Neural cell (in vitro differentiated cells): ENCODE results near the gene ITGB7.

ENCODE experiments used
- CTCF ChIP-seq: fragments of 450-650 bp; IDR thresholded peaks from 2 replicates; pipeline ENCODE4 v1.5.1; 2014; ENCODE audit warnings: antibody characterized with exemption, mild to moderate bottlenecking, moderate library complexity; ENCODE audit not compliant: poor library complexity, severe bottlenecking
- EP300 ChIP-seq: fragments of 450-650 bp; conservative IDR thresholded peaks from 2 replicates; pipeline ENCODE4 v1.6.1; 2014; ENCODE audit warnings: antibody characterized with exemption, mild to moderate bottlenecking, moderate library complexity; ENCODE audit not compliant: poor library complexity, severe bottlenecking
- EZH2 ChIP-seq: fragments of 200-600, 300-800 bp; shearing (Covaris generic), sonication (generic); IDR thresholded peaks from 2 replicates; pipeline ENCODE4 v1.6.1; 2014; ENCODE audit warnings: antibody characterized with exemption, low read length, borderline replicate concordance, mild to moderate bottlenecking; ENCODE audit not compliant: insufficient read depth, poor library complexity, severe bottlenecking
- POLR2AphosphoS5 ChIP-seq: IDR thresholded peaks from 2 replicates; pipeline ENCODE4 v1.6.1; 2012
- REST ChIP-seq: IDR thresholded peaks from 2 replicates; pipeline ENCODE4 v1.6.1; 2012; ENCODE audit warnings: borderline replicate concordance

- TF ChIP-seq REST (no peak), EZH2 (no peak), POLR2AphosphoS5 (no peak), CTCF (no peak), EP300 (no peak)
Observed at GRCh38 chr12:53204351-53204750, 2.7 kb downstream of the ITGB7 start.
